Renal cortical epithelial cell (primary cell): ENCODE data around the gene ODC1. TPM values are rescaled to one million over a fixed set of nuclear protein-coding genes. Genes with fewer than 3 reads are reported as not detected.
"Not testable (repeated sequence)": the region's sequence is repeated elsewhere in the genome, so short reads cannot be mapped to it uniquely, and the experiment has no call there.

Source experiments
- DNase-seq: peaks from one replicate; pipeline ENCODE4 v3.0.0-alpha.2; 2011; ENCODE audit warnings: low read depth
- total RNA-seq: library from RNA; depleted of rRNA; stranded (reverse); fragments of >200 nt; gene quantifications from 2 replicates; pipeline ENCODE4 v1.2.3, GENCODE V29; 2014

Gene ODC1
- total RNA-seq, 1 donor from 2014 or later = 79.7 TPM

DNA sequence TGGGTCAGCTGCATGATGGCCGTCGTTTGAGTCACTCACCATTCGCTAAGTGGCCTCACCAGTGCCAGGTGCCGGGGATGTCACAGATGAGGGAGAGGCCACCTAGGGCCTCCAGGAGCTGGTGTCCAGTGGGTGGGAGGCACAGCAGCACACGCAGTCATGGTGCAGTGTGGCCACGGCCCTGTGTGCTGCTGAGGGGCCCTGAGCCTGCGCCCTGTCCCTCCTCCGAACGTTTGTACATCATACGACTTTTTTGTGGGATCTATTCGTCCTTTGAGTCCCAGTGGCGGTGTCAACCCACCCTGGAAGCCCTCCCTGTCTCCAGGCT, 30.1 kb upstream of the ODC1 start:
- DNase-seq = no peak

DNA sequence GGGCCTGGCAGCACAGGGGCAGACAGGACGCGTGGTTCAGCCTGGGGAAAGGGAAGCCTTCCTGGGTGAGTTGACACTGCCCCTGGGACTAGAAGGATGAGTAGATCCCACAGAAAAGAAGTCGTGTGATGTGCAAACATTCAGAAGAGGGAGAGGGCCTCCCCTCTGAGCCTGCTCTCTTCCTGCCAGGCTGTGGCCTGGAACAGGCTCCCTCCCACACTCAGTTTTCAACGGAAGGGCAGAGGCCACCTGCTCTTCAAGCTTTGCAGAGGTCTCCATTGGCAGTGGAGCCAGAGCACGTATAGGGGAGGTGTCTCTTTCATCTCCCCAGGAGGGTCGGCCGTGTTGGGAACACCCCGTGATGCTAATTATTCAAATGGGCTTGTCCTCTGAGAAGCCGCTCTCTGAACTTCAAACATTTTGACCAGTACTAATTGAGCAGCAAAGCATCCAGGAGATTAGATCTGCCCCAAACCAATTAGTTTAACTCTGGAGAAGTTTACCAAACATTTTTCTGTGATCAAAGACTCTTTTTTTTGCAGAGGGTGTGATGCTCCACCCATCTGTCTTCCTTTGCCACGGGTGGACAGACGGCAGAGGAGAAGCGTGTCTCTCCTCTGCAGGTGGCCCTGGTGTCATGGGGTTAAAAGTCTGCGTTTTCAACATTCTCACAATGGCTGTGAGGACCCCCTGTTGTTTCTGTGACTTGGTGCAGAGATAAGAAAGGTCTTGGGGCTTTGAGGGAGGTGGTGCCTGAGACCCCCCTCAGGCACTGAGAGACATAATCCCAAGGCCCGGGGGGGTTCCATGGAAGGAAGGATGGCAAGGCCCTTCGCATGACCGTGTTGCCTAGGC, 29.5 kb upstream of the ODC1 start:
- no peak for DNase-seq

DNA sequence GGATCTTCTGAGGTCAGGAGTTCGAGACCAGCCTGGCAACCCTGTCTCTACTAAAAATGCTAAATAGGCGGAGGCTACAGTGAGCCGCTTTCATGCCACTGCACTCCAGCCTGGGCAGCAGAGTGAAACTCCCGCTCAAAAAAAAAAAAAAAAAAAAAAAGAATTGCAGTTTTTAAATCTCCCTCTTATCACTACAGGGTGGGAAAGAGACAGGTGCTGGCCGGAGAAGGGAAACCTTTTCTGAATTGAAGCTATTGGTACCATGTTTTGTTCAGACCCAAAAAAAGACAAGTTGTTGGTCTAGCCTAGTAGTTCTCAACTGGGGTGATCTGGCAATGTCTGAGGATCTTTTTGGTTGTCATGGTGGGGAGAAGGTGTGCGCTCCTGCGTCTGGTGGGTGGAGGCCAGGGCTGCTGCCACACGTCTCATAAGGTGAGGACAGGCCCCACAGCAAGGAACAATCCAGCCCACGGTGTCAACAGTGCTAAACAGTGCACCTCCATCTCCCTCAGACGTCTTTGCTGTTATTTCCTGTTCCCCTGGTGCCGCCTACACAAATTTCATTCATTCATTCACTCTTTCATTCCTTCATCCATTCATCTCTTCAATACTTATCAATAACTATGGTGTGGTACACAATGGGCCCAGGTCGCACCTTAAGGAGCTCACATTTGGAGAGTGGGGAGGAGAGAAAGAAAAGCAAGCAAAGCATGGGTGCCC, 28.8 kb upstream of the ODC1 start:
- no peak for DNase-seq

- DNase-seq = no peak
Measured at GRCh38 chr2:10475811-10476660, 27.9 kb upstream of the ODC1 start.

GRCh38 chr2:10475221-10475722, 27.1 kb upstream of the ODC1 start:
- DNase-seq = no peak

DNA sequence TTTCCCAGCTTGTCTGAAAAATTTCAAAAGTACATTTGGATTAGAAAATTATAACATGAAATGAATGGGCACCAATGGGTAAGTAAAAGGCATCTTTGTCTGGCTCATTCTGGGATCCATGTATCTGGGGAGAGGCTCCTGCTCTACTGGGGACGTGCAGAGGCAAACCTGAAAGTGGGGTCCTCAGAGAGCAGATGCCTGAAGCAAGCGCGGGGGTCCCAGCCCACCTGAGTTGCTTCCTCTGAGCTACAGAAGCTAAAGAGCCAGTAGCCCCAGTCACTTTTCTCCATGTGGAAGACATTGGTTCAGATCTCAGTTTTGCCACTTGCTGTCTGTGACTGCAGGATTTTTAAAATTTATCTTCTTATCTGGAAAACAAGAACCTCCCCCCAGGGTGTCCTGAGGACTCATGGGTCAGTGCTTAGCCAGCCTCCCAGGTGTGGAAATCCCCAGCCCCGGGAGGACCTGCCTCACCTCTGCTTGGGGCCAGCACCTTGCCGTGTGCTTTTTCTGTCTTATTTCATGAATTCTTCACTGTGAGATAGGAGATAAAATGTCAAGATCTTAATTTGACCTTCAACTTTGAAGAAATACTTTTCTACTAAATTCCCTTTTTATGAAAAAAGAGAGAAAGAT, 25.1 kb upstream of the ODC1 start:
- no peak for DNase-seq

DNA sequence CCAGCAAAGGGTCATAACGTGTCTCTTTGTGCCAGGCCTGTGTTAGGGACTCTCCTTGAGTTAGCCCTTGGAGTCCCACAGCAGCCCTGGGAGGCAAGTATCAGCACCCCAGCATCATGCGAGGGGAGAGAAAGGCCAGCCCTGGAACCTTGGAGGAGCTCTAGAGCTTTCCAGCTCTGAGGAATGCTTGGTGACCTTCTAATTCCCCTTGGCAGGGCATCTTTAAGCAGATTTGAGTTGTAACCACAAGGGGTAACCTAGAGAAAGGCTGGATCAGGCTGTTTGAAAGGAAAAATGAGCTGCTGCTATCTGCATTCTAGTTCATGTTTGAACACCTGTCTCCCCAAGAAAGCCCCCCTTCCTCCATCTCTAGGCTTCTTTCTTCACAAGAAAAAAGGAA, 23.8 kb upstream of the ODC1 start:
- DNase-seq = no peak

GRCh38 chr2:10471046-10471571, 23.0 kb upstream of the ODC1 start:
- no peak for DNase-seq

- no peak for DNase-seq
Measured at GRCh38 chr2:10469955-10470608, 22.0 kb upstream of the ODC1 start.

GRCh38 chr2:10469301-10469700, 21.2 kb upstream of the ODC1 start:
- no peak for DNase-seq

GRCh38 chr2:10467401-10467800, 19.3 kb upstream of the ODC1 start:
- no peak for DNase-seq

DNA sequence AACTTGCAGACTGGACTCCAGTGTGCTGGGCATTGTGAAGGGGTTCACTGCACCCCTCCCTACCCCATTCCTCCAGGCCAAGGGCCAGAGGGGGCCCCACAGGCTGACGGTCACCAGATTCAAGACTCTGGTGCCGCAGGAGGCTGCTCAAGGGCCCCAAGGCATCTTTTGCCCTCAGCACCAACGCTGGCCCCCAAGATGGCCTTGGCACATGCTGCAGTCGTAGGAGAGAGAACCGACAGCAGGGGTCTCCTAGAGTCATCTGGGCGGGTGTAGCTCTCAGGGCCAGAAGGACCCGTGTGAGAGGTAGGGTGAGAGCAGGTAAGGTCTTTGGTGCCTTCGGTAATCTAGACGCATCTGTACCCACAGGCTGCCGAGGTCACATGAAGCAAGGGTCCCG, 18.7 kb upstream of the ODC1 start:
- no peak for DNase-seq

- no peak for DNase-seq
Measured at GRCh38 chr2:10465910-10466309, 17.8 kb upstream of the ODC1 start.

GRCh38 chr2:10462178-10463083, 14.3 kb upstream of the ODC1 start:
- DNase-seq = no peak

- no peak for DNase-seq
Measured at GRCh38 chr2:10460366-10460796, 12.3 kb upstream of the ODC1 start.

DNA sequence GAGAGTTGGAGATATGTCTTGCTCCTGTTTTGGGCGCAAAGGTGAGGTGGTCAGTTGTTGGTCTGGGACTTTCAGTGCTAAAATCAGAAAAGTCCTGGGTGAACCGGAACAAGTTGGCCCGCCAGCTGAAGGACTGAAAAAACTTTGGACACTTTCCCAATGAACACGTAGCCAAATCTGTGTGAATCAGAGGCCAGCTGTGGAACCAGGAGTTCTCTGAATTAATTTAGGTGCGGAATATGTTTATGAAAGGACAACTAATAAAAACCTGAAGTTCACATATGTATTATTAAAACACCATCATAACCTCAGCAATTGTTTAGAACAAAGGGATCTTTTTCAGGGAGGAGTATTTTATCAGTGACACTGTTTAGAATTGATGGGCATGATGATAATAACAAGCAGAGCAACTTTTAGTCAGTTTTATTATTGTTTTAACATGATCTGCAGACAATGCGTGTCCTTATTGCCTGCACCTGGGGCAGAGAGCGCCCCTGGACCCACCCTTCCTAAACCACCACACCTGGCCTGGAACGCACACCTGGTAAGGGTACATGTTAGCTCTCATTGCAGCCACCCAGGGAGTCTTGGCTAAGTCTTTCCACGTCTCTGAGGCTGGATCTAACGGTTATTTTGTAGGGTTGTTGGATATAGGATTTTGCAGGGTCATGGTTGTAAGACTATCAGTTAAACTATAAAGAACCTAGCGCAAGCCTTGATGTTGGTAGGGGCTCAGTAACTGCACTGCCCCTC, 9.9 kb upstream of the ODC1 start:
- no peak for DNase-seq

GRCh38 chr2:10457195-10457594, 9.1 kb upstream of the ODC1 start:
- not testable (repeated sequence) for DNase-seq

DNA sequence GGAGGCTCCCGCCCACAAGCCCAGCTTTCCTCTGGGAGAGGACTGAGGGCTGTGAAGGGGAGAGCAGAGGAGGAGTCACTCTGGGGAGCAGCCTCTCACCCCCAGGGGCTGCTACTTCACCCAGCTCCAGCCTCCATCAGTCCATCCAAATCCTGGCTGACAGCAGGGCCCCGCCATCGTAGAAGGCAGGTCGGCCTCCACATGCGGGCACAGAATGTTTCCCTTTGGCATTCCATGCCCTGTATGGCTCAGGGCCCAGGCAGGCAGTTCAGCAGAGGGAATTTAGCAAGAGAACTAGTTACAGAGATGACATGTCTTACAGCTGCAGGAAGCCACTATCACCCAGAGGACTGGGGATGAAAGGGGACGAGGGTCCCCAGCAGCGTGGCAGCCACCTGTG, 6.4 kb upstream of the ODC1 start:
- DNase-seq = no peak

DNA sequence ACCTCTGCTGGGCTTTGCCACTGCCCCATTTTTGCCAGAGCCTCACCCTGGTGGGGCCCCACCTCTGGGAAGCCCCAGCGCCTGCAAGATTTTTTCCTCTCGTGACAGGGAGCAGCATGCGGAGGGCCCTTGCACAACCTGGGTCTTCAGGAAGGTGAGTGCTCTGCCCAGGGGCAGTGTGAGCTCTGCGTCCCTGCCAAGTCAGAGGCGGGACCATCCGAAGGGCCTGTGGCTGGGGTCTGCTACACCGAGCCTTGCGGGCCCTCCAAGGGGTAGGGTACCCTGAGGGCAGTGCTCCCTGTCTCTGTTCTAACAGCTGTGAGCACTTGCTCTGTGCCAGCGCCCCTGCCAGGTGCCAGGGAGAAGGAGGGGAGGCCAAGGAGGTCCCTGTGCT, 5.8 kb upstream of the ODC1 start:
- no peak for DNase-seq
